Pons (tissue), 1 donor: Measurements from ENCODE around the gene SNX4.
"Not testable (repeated sequence)": the region's sequence is repeated elsewhere in the genome, so short reads cannot be mapped to it uniquely, and the experiment has no call there.

Source experiments
- DNase-seq: peaks from one replicate; pipeline ENCODE4 v3.0.0-alpha.2; 2016; ENCODE audit warnings: low spot score

SNX4 gene

DNA sequence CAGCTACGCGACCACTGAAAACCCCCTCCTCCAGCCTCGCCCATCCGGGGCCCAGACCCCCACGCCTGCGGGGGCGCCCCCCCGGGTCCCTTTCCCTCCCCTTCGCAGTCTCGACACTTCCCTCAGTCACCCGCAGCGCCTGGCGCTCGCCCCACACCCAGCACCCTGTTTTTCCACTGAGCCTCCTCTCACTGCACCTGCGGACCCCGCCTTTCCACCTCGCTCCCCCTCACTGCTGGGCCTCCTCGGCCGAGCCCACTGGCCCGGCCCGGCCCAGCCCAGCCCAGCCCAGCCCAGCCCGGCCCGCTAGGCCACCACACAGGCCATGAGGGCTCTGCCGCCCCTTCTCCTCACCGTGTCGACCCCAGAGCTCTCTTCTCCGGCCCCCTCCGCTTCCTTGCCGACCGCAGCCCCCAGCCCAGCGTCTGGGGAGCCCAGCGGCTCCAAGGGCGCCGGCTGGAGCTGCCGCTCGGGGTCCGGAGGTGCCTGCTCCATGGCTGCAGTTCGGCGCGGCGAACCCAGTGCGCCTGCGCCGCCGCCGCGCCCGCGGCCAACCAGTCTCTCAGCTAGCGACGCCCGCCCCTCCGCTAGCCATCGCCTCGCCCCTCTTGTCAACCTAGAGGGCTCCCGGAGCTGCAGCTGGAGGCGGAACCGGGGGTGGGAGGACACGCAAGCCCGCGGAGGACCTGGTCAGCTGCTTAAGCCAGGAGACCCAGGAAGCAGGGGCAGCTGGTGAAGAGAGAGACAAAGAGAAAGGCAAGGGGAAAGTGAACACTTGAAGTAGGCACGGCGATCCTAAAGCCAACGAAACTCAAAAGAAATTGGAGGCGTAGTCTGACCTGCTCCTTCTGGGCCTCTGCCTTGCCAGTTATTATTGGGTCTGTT is at the start of gene SNX4:
Gene SNX4, minus strand, starts transcription at position 525 of the 885 bp plus-strand sequence. Its CDS starts 30 bp downstream, at position 495.
- peak; percentile 90 for DNase-seq

DNA sequence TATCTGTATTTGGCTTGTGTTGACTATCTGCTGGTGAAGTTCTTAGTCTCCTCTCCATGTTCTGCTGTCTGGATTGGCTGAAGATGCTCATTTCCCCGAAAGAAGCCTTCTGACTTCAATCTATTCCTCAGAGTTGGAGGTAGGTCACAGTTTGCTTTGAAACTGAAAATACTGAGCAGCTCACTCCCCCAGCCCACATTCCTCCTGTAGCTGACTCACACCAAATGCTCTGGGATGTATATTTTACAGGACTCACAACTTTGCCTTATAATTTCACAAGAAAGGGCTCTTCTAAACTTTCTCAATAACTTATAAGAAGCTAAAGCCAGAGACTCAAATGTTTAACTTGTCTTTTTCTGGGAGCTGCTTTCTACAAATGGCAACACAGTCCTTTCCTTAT is 36.3 kb upstream of the SNX4 start:
- no peak for DNase-seq

DNA sequence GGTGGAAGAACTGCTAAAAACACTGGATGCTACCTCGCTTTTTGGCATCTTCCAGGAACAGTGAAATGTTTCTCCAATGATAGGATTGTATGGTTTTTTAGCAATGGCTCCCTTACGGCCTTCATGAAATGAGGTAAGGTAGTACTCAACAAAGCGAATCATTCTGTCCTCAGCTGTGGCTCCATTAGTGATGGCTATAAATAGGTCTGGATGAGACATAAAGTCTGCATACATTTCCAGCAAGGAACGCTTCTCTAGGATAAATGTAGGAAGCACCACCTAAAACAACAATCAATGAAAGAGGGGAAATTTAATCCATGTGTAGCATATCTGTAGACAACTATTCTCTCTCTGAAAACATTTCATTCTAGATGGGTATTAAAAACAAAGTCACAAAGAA is 32.4 kb upstream of the SNX4 start:
- DNase-seq: no peak

DNA sequence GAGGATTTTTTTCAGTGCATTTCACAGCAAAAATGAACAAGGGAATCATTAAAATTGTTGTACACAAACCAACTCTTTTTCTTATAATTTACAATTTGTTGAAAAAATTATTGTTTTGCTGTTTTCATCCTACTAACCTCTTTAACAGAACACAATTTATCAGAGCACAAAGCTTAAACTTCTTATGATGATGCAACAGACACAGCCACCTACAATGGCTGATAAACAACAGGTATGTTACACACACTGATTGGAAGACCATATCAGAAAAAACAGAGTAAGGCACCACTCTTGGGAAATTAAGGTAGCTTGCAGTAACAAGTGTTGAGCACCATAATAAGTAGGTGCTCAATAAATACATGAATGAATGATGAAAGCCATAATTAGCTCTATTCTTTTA is 8.9 kb upstream of the SNX4 start:
- DNase-seq: no peak

DNA sequence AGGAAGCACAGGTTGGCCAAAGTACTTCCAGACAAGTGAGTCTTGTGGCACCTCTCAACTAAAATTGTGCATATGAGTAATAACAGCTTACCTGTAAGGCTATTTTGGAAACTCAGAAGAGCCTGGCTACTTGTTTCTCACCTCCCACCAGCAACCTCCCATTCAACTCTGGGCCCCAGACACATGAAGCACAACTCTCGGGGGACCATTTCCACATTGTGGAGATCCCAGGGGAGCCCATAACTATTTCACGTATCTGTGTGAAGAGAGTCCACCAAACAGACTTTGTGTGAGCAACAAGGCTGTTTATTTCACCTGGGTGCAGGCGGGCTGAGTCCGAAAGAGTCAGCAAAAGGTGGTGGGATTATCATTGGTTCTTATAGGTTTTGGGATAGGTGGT is 5.2 kb upstream of the SNX4 start:
- DNase-seq: no peak

DNA sequence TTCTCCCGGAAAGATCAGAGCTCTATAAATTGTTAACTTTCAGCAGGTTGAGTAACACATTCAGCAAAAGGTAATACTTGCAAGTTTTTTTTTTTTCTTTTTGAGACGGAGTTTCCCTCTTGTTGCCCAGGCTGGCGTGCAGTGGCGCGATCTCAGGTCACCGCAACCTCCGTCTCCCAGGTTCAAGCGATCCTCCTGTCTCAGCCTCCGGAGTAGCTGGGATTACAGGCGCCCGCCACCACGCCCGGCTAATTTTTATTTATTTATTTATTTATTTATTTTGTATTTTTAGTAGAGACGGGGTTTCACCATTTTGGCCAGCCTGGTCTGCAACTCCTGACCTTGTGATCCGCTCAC is 539 bp upstream of the SNX4 start:
- not testable (repeated sequence) for DNase-seq

DNA sequence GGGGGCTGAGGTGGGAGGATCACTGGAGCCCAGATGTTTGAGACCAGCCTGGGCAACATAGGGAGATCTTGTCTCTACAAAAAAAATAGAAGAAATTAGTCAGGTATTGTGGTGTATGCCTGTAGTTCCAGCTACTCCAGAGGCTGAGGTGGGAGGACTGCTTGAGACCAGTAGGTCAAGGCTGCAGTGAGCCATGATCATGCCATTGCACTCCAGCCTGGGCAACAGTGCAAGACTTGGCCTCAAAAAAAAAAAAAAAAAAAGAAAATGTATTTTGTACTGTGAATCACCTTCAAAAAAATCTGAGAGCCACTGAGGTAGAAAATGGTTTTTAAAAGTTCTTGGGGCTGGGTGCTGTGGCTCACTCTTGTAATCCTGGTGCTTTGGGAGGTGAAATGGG is 4.6 kb downstream of the SNX4 start:
- DNase-seq: no peak

DNA sequence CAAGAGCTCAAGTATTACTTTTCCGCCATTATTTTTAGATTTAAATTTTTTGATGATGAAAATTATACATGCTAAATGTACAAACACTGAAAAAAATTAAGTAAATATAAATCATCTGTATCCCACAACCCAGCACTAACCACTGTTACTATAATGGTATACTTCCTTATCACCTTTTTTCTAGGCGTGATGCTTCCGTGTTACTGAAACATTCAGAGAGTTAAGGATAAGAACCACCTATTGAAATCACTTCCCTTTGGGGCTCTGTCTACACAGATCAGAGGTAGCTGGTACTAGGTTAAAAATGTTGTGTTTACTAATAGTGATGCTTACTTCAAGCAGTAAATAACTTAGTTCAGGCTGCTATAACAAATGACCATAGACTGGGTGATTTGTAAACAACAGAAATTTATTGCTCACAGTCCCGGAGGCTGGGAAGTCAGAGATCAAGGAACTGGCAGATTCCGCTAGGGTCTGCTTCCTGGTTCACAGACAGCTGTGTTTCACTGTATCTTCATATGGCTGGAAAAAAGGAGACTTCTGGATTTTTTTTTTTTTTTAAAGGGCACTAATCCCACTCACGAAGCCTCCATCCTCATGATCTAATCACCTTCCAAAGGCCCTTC is 6.4 kb downstream of the SNX4 start:
- no peak for DNase-seq

DNA sequence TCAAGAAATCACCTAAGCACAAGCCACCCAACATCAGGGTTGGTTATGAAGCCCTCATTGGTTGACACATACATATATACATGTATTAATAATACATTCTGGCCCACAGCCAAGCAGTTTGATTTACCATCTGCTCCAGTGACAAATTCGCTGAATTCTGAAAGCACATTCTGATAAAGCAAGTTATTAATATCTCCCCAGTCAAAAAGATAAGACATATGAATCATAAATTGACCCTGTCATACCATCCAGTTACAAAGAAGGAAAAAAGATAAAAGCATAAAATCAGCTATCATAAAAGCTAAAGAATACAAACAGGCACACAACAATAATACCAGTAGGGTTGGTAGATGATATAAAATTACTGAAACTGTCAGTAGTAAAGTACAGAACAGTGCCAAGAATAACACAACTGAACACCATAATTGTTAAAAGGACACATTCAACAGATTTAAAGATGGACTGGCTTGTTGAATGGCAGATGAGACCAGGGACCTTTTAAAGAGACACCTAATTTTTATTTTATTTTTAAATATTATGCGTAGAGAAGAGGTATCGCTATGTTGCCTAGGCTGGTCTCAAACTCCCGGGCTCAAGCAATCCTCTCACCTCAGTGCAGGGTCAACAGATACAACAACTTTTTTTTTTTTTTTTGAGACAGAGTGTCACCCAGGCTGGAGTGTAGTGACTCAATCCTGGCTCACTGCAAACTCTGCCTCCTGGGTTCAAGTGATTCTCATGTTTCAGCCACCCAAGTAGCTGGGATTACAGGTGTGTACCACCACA is 7.7 kb downstream of the SNX4 start:
- DNase-seq: no peak

DNA sequence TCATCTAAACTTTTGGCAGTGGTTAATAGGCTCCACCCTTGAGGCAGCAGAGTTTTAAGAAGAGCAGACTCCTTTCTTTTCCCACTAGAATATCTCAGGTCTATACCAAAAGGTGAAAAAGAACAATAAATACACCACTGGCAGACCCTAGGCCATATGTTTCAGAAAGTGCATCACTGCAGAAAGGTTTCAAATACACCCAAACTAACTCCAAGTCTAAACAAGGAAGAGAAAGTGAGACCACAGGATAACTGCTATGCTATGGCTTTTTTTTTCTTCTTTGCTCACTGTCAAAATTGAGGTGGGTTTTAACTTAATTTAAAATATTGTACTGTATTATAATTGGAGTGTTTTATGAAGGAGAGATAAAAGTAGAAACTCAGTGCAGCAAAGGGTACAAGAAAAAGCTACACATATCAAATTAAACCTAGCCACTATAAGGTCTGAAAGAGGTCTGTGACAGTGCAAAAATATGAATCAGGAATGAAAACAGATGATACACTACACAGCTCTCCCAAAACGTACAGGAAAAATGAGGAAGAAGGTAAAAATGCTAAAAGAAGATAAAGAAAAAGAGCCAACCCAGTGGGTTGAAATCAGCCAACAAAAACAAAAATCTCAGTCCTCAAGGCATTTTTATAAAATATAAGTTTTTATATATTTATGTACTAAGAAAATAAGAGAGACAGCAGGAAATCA is 8.4 kb downstream of the SNX4 start:
- no peak for DNase-seq

DNA sequence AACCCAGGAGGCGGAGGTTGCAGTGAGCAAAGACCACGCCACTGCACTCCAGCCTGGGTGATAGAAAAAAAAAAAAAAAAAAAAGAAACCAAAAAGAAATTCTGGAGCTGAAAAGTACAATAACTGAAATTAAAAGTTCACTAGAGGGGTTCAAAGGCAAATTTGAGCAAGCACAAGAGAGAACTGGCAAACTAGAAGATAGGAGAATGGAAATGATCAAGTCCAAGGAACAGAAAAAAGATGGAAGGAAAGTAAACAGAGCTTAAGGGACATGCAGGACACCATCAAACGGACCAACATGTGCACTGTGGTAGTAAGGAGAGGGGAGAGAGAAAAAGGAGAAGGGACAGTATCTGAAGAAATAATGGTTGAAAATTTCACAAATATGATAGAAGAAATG is 12.9 kb downstream of the SNX4 start:
- no peak for DNase-seq

DNA sequence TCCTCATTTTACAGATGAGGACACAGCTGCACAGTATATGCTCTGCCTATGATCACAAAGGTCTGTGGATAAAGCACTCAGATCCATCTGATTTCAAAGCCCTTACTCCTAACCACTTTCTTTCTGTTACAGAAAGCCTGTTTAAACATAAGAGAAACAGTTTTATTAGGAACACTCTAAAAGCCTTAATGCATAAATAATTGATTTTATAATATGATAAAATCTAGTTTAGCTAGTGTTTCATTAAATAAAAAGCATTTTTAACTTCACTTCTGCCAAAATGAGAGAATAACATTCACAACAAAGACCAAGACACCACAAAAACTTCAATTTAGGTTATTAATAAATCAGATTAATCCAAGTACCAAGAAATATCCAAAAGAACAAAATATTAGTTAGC is 21.4 kb downstream of the SNX4 start:
- DNase-seq: no peak

DNA sequence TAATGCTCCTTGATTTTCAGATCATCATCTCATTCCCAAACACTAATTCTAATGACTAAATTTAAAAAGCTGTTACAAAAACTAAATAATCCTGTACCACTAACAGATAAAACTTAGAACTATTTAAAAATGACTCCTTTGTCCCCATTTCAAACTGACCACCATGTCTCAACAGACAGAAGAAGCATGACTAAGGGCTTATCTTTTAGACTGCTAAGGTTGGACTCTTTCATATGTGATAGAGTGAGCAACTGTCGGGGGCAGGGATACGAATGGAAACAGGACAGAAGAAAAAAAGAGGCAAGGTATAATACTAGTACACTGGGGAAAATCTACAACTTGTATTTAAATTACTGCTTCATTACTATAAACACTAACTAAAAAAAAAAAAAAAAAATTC is 23.3 kb downstream of the SNX4 start:
- no peak for DNase-seq

DNA sequence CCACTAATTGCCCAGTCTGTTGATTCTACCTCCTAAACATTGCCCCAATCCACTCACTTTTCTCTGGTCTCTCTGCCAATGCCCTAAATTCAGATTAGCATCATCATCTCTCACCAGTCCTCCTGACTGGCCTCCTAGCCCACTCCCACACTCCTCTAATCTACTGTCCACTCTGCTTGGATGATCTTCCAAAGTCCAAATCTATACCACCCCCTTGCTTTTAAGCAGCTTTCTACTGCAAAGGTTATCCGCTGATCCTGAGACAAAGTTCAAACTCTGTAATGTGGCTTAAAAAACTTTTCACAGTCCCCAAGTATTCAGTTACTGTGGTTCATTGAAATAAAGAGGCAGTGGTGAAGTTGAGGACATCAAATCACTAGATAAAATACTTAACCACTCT is 37.6 kb downstream of the SNX4 start:
- DNase-seq: no peak

DNA sequence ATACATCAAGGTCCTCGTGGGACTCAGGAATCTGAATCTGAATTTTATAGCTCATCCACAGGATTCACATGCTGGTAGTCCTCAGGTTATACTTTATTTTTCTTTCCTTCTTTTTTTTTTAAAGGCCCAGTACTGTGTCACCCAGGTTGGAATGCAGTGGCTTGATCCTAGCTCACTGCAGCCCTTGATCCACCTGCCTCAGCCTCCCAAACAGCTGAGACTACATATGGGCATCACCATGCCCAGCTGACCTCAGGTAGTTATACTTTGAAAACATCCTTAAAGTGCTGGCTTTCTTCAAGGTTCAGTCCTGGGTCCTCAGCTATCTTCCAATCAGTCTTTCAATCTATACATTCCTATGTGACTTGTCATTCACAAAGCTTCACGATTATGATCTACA is 38.2 kb downstream of the SNX4 start:
- no peak for DNase-seq

DNA sequence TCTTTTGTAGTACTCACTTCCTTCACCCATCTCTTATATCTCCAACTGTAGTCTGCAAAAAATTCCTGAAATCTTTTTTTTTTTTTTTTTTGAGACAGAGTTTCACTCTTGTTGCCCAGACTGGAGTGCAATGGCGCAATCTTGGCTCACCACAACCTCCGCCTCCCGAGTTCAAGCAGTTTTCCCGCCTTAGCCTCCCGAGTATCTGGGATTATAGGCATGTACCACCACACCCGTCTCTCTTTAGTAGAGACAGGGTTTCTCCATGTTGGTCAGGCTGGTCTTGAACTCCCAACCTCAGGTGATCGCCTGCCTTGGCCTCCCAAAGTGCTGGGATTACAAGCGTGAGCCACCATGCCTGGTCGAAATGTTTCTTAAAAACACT is 38.6 kb downstream of the SNX4 start:
- not testable (repeated sequence) for DNase-seq

DNA sequence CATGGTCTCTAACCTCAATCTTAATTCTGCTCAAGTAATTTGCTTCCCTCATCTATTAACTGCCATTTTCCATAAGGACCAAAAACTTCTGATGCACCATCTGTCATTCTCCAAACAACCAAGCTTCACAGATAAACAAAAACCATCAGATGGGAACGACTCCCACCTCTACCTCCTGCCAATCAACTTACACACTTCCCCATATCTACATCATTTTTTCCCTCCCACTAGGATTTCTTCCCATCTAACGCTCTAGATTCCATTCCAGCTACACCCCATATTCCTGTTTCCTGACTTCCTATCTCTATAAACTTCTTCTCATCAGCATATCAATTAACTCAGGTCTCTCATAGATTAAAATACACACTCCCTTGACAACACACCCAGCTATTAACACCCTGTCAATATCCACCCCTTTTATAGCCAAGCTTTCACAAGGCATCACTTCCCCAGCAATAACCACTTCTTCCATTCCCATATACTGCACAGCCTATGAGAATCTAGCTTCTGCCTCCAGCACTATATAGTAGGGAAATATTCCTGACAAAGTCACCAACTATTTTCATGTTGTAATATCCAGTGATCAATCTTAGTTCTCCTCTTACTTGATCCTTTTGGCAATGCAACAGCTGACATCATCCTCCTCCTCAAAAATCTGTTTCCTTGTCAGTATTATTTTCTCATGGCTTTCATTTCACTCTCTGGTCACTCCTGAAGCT is 39.2 kb downstream of the SNX4 start:
- DNase-seq: no peak

DNA sequence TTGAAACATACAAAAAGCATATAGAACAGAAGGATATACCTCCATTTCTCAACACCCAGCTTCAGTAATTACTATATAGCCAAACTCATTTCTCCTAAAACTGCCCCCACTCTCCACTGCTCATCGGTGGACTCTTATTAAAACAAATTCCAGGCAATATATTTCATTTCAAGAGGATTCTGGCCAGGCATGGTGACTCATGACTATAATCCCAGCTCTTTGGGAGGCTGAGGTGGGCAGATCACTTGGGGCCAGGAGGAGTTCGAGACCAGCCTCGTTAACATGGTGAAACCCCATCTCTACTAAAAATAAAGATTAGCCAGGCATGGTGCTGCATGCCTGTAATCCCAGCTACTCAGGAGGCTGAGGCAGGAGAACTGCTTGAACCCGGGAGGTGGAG is 40.9 kb downstream of the SNX4 start:
- DNase-seq: no peak

DNA sequence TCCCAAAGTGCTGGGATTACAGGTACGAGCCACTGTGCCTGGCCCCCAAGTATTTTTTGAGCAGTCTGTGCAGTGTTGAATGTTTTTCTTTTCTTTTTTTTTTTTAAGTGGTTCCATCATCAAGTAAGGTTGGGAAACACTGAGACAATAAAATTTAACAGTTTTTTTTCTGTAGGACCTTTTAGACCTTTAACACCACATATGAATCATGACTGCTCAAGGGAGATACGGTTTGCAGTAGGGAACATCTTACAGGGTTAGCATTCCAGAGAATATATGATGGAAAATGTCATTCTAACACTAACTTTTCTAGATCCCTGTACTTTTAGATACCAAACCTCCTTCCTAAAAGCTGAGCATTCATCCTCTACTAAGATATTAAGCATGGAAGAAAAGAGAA is 41.7 kb downstream of the SNX4 start:
- DNase-seq: no peak

DNA sequence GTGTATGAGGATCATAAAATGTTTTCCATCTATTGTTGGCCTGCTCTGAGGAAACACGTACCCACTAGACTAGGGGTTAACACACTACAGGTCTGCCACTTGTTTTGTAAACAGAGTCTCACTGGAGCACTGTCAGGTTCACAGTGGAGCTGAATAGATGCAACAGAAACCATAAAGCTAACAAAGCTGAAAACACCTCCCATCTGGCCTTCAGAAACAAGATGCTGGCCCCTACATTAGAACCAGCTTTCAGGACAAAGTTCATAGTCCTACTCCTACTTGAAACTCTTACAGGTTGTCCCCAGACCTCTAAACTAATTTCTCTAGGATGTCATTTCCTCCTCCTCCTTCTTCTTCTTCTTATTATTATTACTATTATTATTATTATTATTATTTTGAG is 42.3 kb downstream of the SNX4 start:
- no peak for DNase-seq

DNA sequence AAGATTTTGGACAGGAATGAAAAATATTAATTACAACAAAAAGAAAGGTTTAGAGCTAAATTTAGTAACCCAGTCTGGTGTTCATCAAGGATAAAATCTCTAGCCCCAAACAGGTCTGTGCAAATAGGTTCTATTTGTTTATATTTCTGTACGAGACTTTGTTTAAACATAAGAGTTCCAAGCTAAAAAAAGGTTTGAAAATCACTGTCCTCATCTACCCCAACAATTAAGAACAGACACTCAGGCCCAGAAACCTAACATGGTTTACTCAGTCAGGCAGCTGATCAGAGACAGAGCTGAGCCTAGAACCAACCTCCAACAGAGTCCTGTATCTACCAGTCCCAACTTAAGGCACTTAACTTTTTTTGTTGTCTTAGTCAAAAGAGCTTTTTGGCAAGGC is 49.3 kb downstream of the SNX4 start:
- DNase-seq: no peak
